ENCODE measurements around the gene FOXP1. TPM values are rescaled to one million over a fixed set of nuclear protein-coding genes. Genes with fewer than 3 reads are reported as not detected.

Gene FOXP1
- total and polyA plus RNA-seq, 9 of the 15 experiments (the other 6 are each of a cell fraction or from before 2014, with no cell fraction given) = 7.7 to 34.5 (median 13.7) TPM

DNA sequence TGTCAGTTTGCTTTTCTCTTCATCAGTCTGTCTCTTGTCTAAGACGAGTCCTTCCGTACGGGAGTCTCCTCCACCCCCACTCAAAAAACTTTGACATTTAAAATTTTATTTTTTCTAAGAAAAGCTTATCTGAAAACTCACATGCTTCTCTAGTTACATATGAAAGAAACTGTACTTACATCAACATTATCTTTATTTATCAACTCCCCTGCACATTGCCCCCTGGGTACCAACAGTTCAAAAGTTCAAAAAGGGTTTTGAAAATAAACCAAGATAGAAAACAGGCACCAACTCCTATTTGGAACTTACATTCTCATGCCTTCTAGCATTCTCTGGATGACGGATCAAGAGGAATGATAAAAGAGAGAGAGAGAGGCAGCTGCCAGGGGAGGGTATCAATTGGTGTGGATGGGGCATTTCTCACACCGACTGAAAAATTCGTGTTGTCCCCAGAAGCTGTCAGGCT is 182.5 kb downstream of the FOXP1 start:
- H3K4me2 ChIP-seq (ENCODE audit: insufficient read depth, low read length) = peak overlapping the region; percentile 61
- no TSS peak for BruUV-seq (replicated peaks)
- intact Hi-C loops (cut with micrococcal nuclease) (loop anchor here (5.0 kb wide), 1 partner anchor 181 kb away; the partner anchor contains the start of gene FOXP1), in situ Hi-C loops (cut with MboI) (no loop called here)
- peak; percentile 60 for ATAC-seq
- no peaks in the 10 kb centered on the region for H3K9me1 ChIP-seq (ENCODE audit: control insufficient read depth, insufficient read depth, low read length)
- peaks cover 13 to 59% of the 10 kb centered on the region in 2 experiments for H3K4me1 ChIP-seq (replicated peaks in 1 of 2; ENCODE audit: control insufficient read depth in 2 of 2, insufficient read depth in 2 of 2, low read length in 2 of 2)
- peak; percentile 28 to 73 (median 52) for DNase-seq (ENCODE audit: extremely low read depth in 1 of 4, low spot score in 3 of 4)
- POLR2A ChIA-PET = interaction anchor here (0.6 kb wide), 1 partner anchor 24 kb away, joined by 3 read pairs; no protein-coding TSS in a partner anchor
- H3K27me3 ChIP-seq (ENCODE audit: control insufficient read depth in 2 of 2, insufficient read depth in 2 of 2, low read length in 2 of 2) = no peaks in the 10 kb centered on the region
- peaks cover 23% of the 10 kb centered on the region for H3K79me2 ChIP-seq (ENCODE audit: control insufficient read depth, insufficient read depth, low read length)
- peak; percentile 52 for FAIRE-seq
- CTCF ChIA-PET (ENCODE audit: low intra/inter-chr PET ratio) = no interaction called here
- peak overlapping the region; percentile 73 for H3K27ac ChIP-seq (ENCODE audit: extremely low read depth, low read depth, low read length)
- no peaks in the 10 kb centered on the region; the same call in 2 of the 3 replicates for H3K36me3 ChIP-seq (ENCODE audit: control insufficient read depth, insufficient read depth, low read length)
- WGBS (ENCODE audit: insufficient coverage, low coverage, missing lambda C conversion rate) = 0% methylated on average over 6 of the region's 6 CpGs
- no peak overlapping the region for H3K4me3 ChIP-seq
- peak overlapping the region in 1 of 2 experiments; percentile 63; a peak in 2 of 4 replicates for H3K9ac ChIP-seq (ENCODE audit: insufficient read depth in 1 of 2, low read depth in 2 of 2, low read length in 2 of 2)
- no peaks in the 10 kb centered on the region for H3K9me3 ChIP-seq (replicated peaks; ENCODE audit: control insufficient read depth, insufficient read depth, low read depth, low read length)
- H4K20me1 ChIP-seq (replicated peaks; ENCODE audit: control insufficient read depth, insufficient read depth, low read length) = no peaks in the 10 kb centered on the region
- peak overlapping the region; percentile 74 for H2AFZ ChIP-seq (ENCODE audit: low read depth, low read length)
- peak; percentile 81 for TF ChIP-seq CBFA2T2 (conservative IDR thresholded peaks at IDR 0.05)
- TF ChIP-seq, protein P1, sequence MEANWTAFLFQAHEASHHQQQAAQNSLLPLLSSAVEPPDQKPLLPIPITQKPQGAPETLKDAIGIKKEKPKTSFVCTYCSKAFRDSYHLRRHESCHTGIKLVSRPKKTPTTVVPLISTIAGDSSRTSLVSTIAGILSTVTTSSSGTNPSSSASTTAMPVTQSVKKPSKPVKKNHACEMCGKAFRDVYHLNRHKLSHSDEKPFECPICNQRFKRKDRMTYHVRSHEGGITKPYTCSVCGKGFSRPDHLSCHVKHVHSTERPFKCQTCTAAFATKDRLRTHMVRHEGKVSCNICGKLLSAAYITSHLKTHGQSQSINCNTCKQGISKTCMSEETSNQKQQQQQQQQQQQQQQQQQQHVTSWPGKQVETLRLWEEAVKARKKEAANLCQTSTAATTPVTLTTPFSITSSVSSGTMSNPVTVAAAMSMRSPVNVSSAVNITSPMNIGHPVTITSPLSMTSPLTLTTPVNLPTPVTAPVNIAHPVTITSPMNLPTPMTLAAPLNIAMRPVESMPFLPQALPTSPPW (CRISPR knock-in tag; IDR thresholded peaks at IDR 0.05) = peak; percentile 33; the same call in 1 of the 2 replicates
- peak; percentile 91 for TF ChIP-seq EP300 (IDR thresholded peaks at IDR 0.05; ENCODE audit: low read length)
- no peak for TF ChIP-seq ZNF140 (CRISPR knock-in tag; IDR thresholded peaks at IDR 0.05)
- TF ChIP-seq, protein P2, sequence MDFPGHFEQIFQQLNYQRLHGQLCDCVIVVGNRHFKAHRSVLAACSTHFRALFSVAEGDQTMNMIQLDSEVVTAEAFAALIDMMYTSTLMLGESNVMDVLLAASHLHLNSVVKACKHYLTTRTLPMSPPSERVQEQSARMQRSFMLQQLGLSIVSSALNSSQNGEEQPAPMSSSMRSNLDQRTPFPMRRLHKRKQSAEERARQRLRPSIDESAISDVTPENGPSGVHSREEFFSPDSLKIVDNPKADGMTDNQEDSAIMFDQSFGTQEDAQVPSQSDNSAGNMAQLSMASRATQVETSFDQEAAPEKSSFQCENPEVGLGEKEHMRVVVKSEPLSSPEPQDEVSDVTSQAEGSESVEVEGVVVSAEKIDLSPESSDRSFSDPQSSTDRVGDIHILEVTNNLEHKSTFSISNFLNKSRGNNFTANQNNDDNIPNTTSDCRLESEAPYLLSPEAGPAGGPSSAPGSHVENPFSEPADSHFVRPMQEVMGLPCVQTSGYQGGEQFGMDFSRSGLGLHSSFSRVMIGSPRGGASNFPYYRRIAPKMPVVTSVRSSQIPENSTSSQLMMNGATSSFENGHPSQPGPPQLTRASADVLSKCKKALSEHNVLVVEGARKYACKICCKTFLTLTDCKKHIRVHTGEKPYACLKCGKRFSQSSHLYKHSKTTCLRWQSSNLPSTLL (IDR thresholded peaks at IDR 0.05) = no peak
- TF ChIP-seq TOE1 (IDR thresholded peaks at IDR 0.05; ENCODE audit: borderline replicate concordance) = no peak
- TF ChIP-seq TOE1 (CRISPR knock-in tag; IDR thresholded peaks at IDR 0.05; ENCODE audit: borderline replicate concordance, low read depth) = no peak
- no peak for TF ChIP-seq SMC3 (conservative IDR thresholded peaks at IDR 0.05; ENCODE audit: insufficient read depth, low read depth, low read length)
- no peak for TF ChIP-seq ELF2 (CRISPR knock-in tag; IDR thresholded peaks at IDR 0.05)
- TF ChIP-seq TFAM (CRISPR knock-in tag; conservative IDR thresholded peaks at IDR 0.05) = no peak
- no peak for TF ChIP-seq POU5F1 (IDR thresholded peaks at IDR 0.05; ENCODE audit: borderline replicate concordance, low read depth, low read length, partially characterized antibody)
- TF ChIP-seq, protein P3, sequence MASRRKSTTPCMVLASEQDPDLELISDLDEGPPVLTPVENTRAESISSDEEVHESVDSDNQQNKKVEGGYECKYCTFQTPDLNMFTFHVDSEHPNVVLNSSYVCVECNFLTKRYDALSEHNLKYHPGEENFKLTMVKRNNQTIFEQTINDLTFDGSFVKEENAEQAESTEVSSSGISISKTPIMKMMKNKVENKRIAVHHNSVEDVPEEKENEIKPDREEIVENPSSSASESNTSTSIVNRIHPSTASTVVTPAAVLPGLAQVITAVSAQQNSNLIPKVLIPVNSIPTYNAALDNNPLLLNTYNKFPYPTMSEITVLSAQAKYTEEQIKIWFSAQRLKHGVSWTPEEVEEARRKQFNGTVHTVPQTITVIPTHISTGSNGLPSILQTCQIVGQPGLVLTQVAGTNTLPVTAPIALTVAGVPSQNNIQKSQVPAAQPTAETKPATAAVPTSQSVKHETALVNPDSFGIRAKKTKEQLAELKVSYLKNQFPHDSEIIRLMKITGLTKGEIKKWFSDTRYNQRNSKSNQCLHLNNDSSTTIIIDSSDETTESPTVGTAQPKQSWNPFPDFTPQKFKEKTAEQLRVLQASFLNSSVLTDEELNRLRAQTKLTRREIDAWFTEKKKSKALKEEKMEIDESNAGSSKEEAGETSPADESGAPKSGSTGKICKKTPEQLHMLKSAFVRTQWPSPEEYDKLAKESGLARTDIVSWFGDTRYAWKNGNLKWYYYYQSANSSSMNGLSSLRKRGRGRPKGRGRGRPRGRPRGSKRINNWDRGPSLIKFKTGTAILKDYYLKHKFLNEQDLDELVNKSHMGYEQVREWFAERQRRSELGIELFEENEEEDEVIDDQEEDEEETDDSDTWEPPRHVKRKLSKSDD (conservative IDR thresholded peaks at IDR 0.05; ENCODE audit: low read length) = no peak
- TF ChIP-seq ZNF239 (CRISPR knock-in tag; IDR thresholded peaks at IDR 0.05) = no peak
- TF ChIP-seq OTX1 (CRISPR knock-in tag; IDR thresholded peaks at IDR 0.05) = no peak
- no peak for TF ChIP-seq ZNF780A (CRISPR knock-in tag; IDR thresholded peaks at IDR 0.05)
